Gastroesophageal sphincter (tissue), 4 donors: ENCODE data around the gene LIX1. TPM values are rescaled to one million over a fixed set of nuclear protein-coding genes. Genes with fewer than 3 reads are reported as not detected.
"Not testable (repeated sequence)": the region's sequence is repeated elsewhere in the genome, so short reads cannot be mapped to it uniquely, and the experiment has no call there.

ENCODE experiments used
- ATAC-seq: fragments of 150-250 bp; one replicate; pipeline ENCODE4 v1.9.1; 2016; ENCODE audit warnings: mild to moderate bottlenecking, moderate library complexity
- H3K27ac ChIP-seq, 4 donors: fragments of 200-600 bp; sonication (generic) in 3 of 4; 1 replicate in 3 of 4; 2 replicates in 1 of 4; pipeline ENCODE4 v1.5.1; 2016 to 2019
- H3K27me3 ChIP-seq: fragments of 200-600 bp; sonication (generic); one replicate; pipeline ENCODE4 v1.5.1; 2019
- H3K36me3 ChIP-seq, 2 donors: fragments of 200-600 bp; sonication (generic); one replicate each; pipeline ENCODE4 v1.5.1; 2019; ENCODE audit warnings: control low read depth in 1 of 2
- H3K4me1 ChIP-seq, 3 donors: fragments of 200-600 bp; sonication (generic); 1 replicate in 2 of 3; 2 replicates in 1 of 3; pipeline ENCODE4 v1.5.1; 2016 to 2019; ENCODE audit warnings: control low read depth in 2 of 3
- H3K4me3 ChIP-seq, 2 donors: fragments of 200-600 bp; sonication (generic); one replicate each; pipeline ENCODE4 v1.5.1; 2019; ENCODE audit warnings: mild to moderate bottlenecking in 1 of 2, moderate library complexity in 1 of 2
- H3K9me3 ChIP-seq, 3 donors: fragments of 200-600 bp; sonication (generic); one replicate each; pipeline ENCODE4 v1.5.1; 2017 to 2019; ENCODE audit warnings: control low read depth in 2 of 3
- CTCF ChIP-seq, 4 experiments: fragments of 200-600 bp in 2 of 4; fragments of 450-650 bp in 2 of 4; sonication (generic) in 1 of 4; IDR thresholded peaks; one replicate each; pipeline ENCODE4 v1.5.1; 2017 to 2019; ENCODE audit warnings: antibody characterized with exemption in 4 of 4, mild to moderate bottlenecking in 2 of 4, moderate library complexity in 2 of 4
- EP300 ChIP-seq: sonication (generic); formaldehyde crosslinking; IDR thresholded peaks from one replicate; pipeline ENCODE4 v1.6.1; 2017; ENCODE audit warnings: antibody characterized with exemption, mild to moderate bottlenecking
- POLR2A ChIP-seq, 2 donors: fragments of 450-650 bp; IDR thresholded peaks; one replicate each; pipeline ENCODE4 v1.6.1; 2017; ENCODE audit warnings: antibody characterized with exemption in 2 of 2, mild to moderate bottlenecking in 2 of 2, moderate library complexity in 1 of 2
- POLR2AphosphoS5 ChIP-seq: sonication (generic); formaldehyde crosslinking; IDR thresholded peaks from one replicate; pipeline ENCODE4 v1.6.1; 2017; ENCODE audit warnings: antibody characterized with exemption
- WGBS, 2 donors: methylation state at CpG; one replicate each; pipeline ENCODE4 v1.1.5; 2018; ENCODE audit warnings: low coverage in 1 of 2; 5-methylcytosine and 5-hydroxymethylcytosine counted together
- total RNA-seq, 4 donors: library from RNA; depleted of rRNA; stranded (reverse); fragments of >200 nt; gene quantifications; one replicate each; pipeline ENCODE4 v1.1.0, GENCODE V29; 2016

Gene LIX1
- total RNA-seq = 1 to 10 TPM in 1 of 4 donors, under 1 TPM in 2, not detected in 1; 0.08 to 1.1 (median 0.67) TPM

- H3K27me3 ChIP-seq = no peaks in the 10 kb centered on the region
- 20 to 46% methylated on average over 1 to 5 of the region's 6 CpGs for WGBS, 2 donors
- peaks cover 0 to 7% (median 0%) of the 10 kb centered on the region in 3 donors for H3K4me1 ChIP-seq
- no peaks in the 10 kb centered on the region for H3K36me3 ChIP-seq
- H3K9me3 ChIP-seq = no peaks in the 10 kb centered on the region
- no peak within 1 kb of the TSS for H3K4me3 ChIP-seq
- H3K27ac ChIP-seq = no peak within 1 kb of the TSS
- TF ChIP-seq EP300 (no peak), CTCF (IDR thresholded peaks at IDR 0.05) (peak; percentile 8 to 59 (median 42)), POLR2AphosphoS5 (peak; percentile 28)
- ATAC-seq = peak; percentile 92
Observed at GRCh38 chr5:97142521-97143254, at the start of gene LIX1. TSS of gene LIX1 (minus strand) at chr5:97142611. CDS start at chr5:97142576, 35 bp downstream.

- H3K9me3 ChIP-seq = peaks cover 0 to 7% (median 0%) of the 10 kb centered on the region in 3 donors
- H3K4me1 ChIP-seq = no peaks in the 10 kb centered on the region
- H3K4me3 ChIP-seq = no peak overlapping the region
- no peak overlapping the region for H3K27ac ChIP-seq
- no peak for ATAC-seq
- TF ChIP-seq EP300 (no peak), CTCF (IDR thresholded peaks at IDR 0.05) (no peak), POLR2AphosphoS5 (no peak), POLR2A (IDR thresholded peaks at IDR 0.05) (no peak)
- no peaks in the 10 kb centered on the region for H3K27me3 ChIP-seq
- H3K36me3 ChIP-seq = no peaks in the 10 kb centered on the region
- 71 to 100% methylated on average over 1 to 2 of the region's 2 CpGs for WGBS, 2 donors
Observed at GRCh38 chr5:97191893-97192292, 49.5 kb upstream of the LIX1 start.

- H3K36me3 ChIP-seq, H3K27ac ChIP-seq, H3K4me1 ChIP-seq, H3K9me3 ChIP-seq, ATAC-seq, H3K4me3 ChIP-seq, H3K27me3 ChIP-seq: not testable (repeated sequence)
- 91 to 100% methylated on average over 1 of the region's 1 CpG for WGBS, 2 donors
Observed at GRCh38 chr5:97189523-97189922, 47.1 kb upstream of the LIX1 start.

GRCh38 chr5:97183930-97184213 is 41.5 kb upstream of the LIX1 start:
- no peaks in the 10 kb centered on the region for H3K27me3 ChIP-seq
- ATAC-seq = no peak
- no peaks in the 10 kb centered on the region for H3K9me3 ChIP-seq
- WGBS, 2 donors = 17 to 34% methylated on average over 2 to 4 of the region's 6 CpGs
- peak overlapping the region; percentile 86 to 91 (median 88) for H3K27ac ChIP-seq
- peak overlapping the region; percentile 66 to 82 for H3K4me3 ChIP-seq
- TF ChIP-seq POLR2AphosphoS5 = no peak
- no peak for TF ChIP-seq EP300
- TF ChIP-seq CTCF (IDR thresholded peaks at IDR 0.05) = no peak
- no peak for TF ChIP-seq POLR2A (IDR thresholded peaks at IDR 0.05)
- H3K4me1 ChIP-seq = peaks cover 7 to 30% (median 15%) of the 10 kb centered on the region in 3 donors
- peaks cover 0 to 9% of the 10 kb centered on the region in 2 donors for H3K36me3 ChIP-seq

- peak within 1 kb of the TSS; percentile 66 to 82 for H3K4me3 ChIP-seq
- H3K27ac ChIP-seq = peak within 1 kb of the TSS; percentile 86 to 91 (median 88)
- 0% methylated on average over 33 to 37 of the region's 44 CpGs for WGBS, 2 donors
- peaks cover 7 to 30% (median 15%) of the 10 kb centered on the region in 3 donors for H3K4me1 ChIP-seq
- peaks cover 2 to 14% of the 10 kb centered on the region in 2 donors for H3K36me3 ChIP-seq
- peak; percentile 96 for ATAC-seq
- no peaks in the 10 kb centered on the region for H3K9me3 ChIP-seq
- no peaks in the 10 kb centered on the region for H3K27me3 ChIP-seq
- TF ChIP-seq CTCF (IDR thresholded peaks at IDR 0.05) (no peak), POLR2A (IDR thresholded peaks at IDR 0.05) (peak in 1 of 2 donors; percentile 40), EP300 (no peak), POLR2AphosphoS5 (peak; percentile 68)
Observed at GRCh38 chr5:97183100-97183929, 40.9 kb upstream of the LIX1 start, which contains the start of gene RIOK2. TSS of gene RIOK2 (minus strand) at chr5:97183247. CDS start at chr5:97183191, 56 bp downstream.
